ENCODE data around the gene IZUMO1.

Gene IZUMO1

GRCh38 chr19:48755084-48755641 lies 8.5 kb upstream of the IZUMO1 start, which contains the start of gene FGF21:
Gene FGF21, plus strand, starts transcription at chr19:48755524. Its CDS starts 713 bp downstream, at chr19:48756237.
- no peak for TF ChIP-seq MAX (IDR thresholded peaks at IDR 0.05; ENCODE audit: low read depth, low read length)
- no peak for TF ChIP-seq POLR2A (IDR thresholded peaks at IDR 0.05; ENCODE audit: extremely low read depth, insufficient read length)
- DNase-seq (ENCODE audit: low read depth) = no peak
- H3K4me3 ChIP-seq (ENCODE audit: low read depth, low read length) = no peak within 1 kb of the TSS

- DNase-seq (ENCODE audit: low read depth) = peak; percentile 93
- peak within 1 kb of the TSS; percentile 78 for H3K4me3 ChIP-seq (ENCODE audit: low read depth, low read length)
- TF ChIP-seq MAX (IDR thresholded peaks at IDR 0.05; ENCODE audit: low read depth, low read length) (peak; percentile 80), MYC (IDR thresholded peaks at IDR 0.05; ENCODE audit: low read depth, low read length) (peak; percentile 80), POLR2A (IDR thresholded peaks at IDR 0.05; ENCODE audit: extremely low read depth, insufficient read length) (peak; percentile 67), CTCF (IDR thresholded peaks at IDR 0.05; ENCODE audit: low read depth, low read length) (no peak)
Observed at GRCh38 chr19:48752496-48753365, 6.0 kb upstream of the IZUMO1 start, which contains the start of gene FUT1. Gene FUT1, minus strand, starts transcription at chr19:48752641. Its CDS starts 1,360 bp downstream, at chr19:48751281.

- H3K4me3 ChIP-seq (ENCODE audit: low read depth, low read length) = peak overlapping the region; percentile 78
- no peak for TF ChIP-seq POLR2A (IDR thresholded peaks at IDR 0.05; ENCODE audit: extremely low read depth, insufficient read length)
- TF ChIP-seq MYC (IDR thresholded peaks at IDR 0.05; ENCODE audit: low read depth, low read length) = peak; percentile 79; the same call in 1 of the 2 replicates
- peak; percentile 65 for TF ChIP-seq MAX (IDR thresholded peaks at IDR 0.05; ENCODE audit: low read depth, low read length)
- TF ChIP-seq CTCF (IDR thresholded peaks at IDR 0.05; ENCODE audit: low read depth, low read length) = no peak
- peak; percentile 87 for DNase-seq (ENCODE audit: low read depth)
Observed at GRCh38 chr19:48751845-48752495, 5.3 kb upstream of the IZUMO1 start.

GRCh38 chr19:48750771-48751504 lies 4.2 kb upstream of the IZUMO1 start:
- no peak for TF ChIP-seq CTCF (IDR thresholded peaks at IDR 0.05; ENCODE audit: low read depth, low read length)
- peak; percentile 94 for TF ChIP-seq MAX (IDR thresholded peaks at IDR 0.05; ENCODE audit: low read depth, low read length)
- peak; percentile 23 for TF ChIP-seq POLR2A (IDR thresholded peaks at IDR 0.05; ENCODE audit: extremely low read depth, insufficient read length)
- TF ChIP-seq MYC (IDR thresholded peaks at IDR 0.05; ENCODE audit: low read depth, low read length) = peak; percentile 95
- peak overlapping the region; percentile 78 for H3K4me3 ChIP-seq (ENCODE audit: low read depth, low read length)
- DNase-seq (ENCODE audit: low read depth) = peak; percentile 95

- H3K4me3 ChIP-seq (ENCODE audit: low read depth, low read length) = no peak overlapping the region
- DNase-seq (ENCODE audit: low read depth) = no peak
- TF ChIP-seq MYC (IDR thresholded peaks at IDR 0.05; ENCODE audit: low read depth, low read length) = 0 out of 2 replicates have a peak, but pooled peaks have one; percentile 8
- no peak for TF ChIP-seq CTCF (IDR thresholded peaks at IDR 0.05; ENCODE audit: low read depth, low read length)
- no peak for TF ChIP-seq POLR2A (IDR thresholded peaks at IDR 0.05; ENCODE audit: extremely low read depth, insufficient read length)
- TF ChIP-seq MAX (IDR thresholded peaks at IDR 0.05; ENCODE audit: low read depth, low read length) = 0 out of 2 replicates have a peak, but pooled peaks have one; percentile 5
Observed at GRCh38 chr19:48750351-48750750, 3.6 kb upstream of the IZUMO1 start.
